GM19025 (cell line): Measurements from ENCODE around the gene GPR68.

Experiments used
- ATAC-seq: cut with Tn5 transposase; IDR thresholded peaks from one replicate; pipeline ENCODE4 v1.9.1; 2021; ENCODE audit warnings: mild to moderate bottlenecking, low read depth, moderate library complexity; ENCODE audit not compliant: unreplicated experiment

GPR68 gene, protein sequence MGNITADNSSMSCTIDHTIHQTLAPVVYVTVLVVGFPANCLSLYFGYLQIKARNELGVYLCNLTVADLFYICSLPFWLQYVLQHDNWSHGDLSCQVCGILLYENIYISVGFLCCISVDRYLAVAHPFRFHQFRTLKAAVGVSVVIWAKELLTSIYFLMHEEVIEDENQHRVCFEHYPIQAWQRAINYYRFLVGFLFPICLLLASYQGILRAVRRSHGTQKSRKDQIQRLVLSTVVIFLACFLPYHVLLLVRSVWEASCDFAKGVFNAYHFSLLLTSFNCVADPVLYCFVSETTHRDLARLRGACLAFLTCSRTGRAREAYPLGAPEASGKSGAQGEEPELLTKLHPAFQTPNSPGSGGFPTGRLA

DNA sequence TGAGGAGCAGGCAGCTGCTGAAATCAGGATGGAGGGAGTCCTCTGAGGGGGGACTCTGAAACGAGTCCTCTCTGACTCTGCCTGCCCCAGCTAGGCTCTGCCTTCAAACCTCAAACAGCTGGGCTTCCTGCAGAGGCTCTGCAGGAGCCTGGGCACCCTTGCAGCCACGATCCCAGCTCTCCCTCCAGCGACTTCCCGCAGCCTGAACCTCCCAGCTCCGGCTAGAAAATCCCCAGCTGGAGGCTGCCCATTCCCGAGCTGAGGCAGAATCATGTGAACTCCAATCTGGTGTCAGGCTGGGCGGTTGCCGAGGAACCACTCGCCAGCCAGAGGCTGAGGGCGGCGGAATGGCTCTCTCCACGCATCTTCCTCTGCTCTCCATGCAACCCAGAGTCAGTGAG lies at the start of gene GPR68:
GPR68 (minus strand) TSS at position 204 of the 401 bp plus-strand sequence. CDS start 9,654 bp downstream, outside the sequence.
- ATAC-seq = no peak

DNA sequence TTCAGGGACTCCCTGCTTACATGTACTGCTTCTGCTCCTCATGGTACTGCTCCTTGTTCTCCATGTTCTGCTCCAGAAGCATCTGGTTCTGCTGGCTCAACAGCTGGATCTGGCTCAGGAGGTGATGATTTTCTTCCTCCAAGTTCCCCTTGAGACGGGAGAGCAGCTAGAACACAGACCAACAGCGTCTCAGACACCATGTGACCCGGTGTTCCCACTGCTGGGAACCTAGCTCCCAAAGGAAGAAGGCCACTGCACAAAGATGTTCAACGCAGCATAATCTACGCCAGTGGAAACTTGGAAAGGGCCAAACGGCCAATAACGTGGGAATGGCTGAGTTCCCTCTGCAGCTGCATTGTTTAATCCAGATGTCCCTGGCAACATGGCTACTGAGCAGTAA lies 49.6 kb upstream of the GPR68 start:
- ATAC-seq = no peak

DNA sequence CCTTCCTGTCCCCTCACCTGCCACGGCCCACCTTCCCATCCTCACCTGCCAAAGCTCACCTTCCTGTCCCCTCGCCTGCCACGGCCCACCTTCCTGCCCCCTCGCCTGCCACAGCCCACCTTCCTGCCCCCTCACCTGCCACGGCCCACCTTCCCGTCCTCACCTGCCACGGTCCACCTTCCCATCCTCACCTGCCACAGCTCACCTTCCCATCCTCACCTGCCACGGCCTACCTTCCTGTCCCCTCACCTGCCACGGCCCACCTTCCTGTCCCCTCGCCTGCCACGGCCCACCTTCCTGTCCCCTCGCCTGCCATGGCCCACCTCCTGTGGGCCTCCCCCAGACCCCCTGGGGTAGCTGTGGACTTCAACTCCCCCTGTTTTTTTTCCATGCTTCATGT lies 48.8 kb upstream of the GPR68 start:
- ATAC-seq = no peak

DNA sequence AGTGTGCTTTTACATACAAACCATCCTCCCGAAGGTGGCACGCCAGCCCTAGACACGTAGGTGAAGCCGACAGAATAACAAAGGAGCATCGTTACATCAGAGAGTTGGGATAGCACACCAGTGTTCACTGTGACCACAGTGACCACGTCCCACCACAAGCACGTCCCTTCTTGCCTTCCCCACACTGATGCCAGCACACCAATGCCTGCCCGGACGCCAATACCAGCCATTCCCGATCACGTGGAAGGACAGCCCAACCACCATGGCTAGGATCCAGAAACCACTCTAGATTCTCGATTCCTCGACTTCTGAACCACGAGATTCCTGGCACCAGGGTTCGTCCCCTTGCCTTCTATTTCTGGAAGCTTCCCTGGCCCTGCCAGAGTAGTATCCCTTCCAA lies 48.0 kb upstream of the GPR68 start:
- ATAC-seq = no peak

DNA sequence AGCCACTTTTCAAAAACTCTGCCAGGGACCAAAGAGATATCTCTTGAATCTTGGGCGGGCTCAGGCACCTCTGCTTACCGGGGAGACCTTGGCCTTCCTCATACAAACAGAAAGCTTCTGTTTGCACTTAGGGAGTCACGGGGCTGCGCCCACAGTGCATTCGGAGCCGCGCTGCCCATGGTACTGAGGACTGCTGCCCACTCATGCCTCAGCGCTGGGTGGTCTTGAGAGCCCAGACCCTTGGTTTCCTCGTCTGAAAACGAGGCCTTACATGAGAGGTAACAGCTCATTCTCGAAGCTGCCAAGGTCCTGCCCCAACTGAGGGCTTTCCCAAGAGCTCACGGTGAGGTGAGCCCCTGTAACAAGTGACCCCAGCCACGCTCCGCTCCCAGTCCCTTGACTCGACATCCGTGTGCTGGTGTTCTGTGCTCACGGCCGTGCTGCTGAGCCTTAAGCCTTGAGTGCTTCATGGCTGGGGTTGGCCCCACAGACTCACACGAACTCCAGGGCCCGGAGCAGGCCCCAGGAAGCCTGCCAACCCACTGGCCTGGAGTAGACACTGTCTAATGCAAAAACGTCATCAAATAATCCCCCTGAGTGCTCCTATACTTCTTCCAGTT lies 47.4 kb upstream of the GPR68 start:
- ATAC-seq = no peak

DNA sequence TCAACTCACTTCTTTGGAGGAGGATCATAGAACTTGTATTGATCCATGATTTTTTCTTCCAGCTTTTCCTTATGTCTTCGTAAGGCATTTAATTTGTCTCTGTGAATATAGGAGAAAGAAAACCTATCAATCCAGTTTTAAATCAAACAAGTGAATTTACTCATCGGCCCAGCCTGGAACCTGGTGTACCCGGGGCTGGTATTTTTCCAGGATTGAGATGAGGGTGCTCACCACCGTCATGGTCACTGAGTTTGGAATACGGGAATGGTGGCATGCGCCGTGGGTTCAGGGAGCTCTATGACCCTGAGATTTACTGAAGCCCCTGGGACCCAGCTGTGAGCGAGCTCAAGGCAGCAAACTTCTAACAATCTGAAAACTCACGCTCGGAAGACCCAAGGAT lies 46.5 kb upstream of the GPR68 start:
- no peak for ATAC-seq

DNA sequence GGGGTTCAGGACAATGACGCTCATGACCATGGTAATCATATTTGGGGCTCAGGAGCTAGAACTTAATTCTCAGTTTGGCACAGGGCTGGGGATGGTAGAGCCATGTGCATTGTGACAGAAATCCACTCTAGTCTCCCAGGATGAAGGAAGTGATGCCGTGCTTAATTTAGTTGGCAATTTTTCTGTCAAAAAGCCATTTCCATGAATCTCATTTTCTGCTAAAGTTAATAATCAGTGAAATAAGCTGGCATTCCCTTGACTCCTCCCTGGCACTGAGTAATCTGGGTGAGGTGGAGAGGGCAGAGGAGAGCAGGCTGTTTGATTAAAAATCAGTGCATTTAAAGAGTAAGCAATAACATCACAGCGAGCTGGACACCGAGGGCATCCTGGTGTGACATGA lies 45.0 kb upstream of the GPR68 start:
- no peak for ATAC-seq

DNA sequence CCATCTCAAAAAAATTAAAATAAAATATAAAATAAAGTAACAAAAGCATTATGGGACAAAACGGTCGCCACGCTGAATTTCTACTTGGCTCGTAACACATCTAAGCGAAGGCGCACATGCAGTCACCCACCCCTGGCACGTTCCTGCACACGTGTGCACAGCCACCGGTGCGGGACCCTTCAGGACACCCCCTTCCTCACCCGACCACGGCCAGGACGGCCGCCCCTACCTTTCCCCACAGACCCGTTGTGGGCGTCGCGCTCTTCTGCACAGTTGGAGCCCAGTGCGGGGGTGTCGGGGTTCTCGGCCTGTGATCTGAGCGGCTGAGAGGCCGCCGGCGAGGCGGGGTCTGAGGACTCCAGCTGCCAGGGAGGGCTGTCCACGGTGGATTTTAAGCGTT lies 44.4 kb upstream of the GPR68 start:
- ATAC-seq = no peak

DNA sequence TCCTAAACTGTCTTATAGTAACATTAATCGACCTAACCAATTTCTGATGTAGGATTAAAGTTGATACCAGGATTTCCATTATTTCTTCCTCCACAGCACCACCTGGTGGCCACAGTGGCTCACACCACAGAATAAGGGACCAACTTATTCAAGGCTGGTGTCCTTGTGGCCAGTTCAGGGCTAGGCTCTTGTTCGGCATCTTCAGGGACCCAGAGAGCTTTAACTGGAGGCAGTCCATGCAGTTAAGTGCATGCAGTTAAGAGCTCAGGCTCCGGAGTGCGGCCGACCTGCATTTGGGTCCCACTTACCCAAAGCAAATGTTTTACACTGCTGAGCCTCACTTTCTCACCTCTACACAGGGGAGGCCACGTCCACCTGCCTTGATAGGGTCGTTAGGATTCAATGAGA lies 42.0 kb upstream of the GPR68 start:
- ATAC-seq = no peak

DNA sequence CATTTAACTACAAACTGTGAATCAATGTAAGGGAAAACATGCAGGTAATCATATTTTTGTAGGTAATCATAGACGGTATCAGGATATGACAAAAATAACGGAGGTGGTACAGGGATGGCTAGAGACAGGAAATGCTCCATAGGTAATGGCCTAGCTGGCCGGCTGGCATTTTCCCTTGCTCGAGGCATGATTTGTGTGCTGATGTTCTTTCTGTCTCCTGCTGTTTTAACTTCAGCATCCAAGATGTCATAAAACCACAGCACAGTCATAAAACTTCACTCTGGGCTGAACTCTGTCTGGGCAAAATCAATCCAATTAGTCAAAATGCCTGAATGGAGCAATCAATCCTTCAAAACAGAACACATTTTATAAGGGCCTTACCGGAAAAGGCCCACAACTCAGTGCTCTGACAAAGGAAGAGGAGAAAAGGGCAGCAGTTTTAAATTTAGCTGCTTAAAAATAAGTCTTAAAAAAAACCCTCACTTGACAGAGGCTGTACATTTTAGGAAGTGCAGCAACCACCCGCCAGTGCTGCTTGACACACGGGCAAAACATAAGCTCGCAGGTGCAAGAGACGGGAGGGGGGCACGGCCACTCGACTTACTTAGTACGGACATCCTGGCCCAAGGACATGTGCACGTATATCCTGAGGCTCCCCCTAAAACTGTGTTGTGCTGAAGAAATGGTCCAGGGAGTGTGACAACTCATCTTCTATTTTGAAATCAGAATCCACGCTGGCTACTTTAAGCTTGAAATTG lies 40.5 kb upstream of the GPR68 start:
- no peak for ATAC-seq

DNA sequence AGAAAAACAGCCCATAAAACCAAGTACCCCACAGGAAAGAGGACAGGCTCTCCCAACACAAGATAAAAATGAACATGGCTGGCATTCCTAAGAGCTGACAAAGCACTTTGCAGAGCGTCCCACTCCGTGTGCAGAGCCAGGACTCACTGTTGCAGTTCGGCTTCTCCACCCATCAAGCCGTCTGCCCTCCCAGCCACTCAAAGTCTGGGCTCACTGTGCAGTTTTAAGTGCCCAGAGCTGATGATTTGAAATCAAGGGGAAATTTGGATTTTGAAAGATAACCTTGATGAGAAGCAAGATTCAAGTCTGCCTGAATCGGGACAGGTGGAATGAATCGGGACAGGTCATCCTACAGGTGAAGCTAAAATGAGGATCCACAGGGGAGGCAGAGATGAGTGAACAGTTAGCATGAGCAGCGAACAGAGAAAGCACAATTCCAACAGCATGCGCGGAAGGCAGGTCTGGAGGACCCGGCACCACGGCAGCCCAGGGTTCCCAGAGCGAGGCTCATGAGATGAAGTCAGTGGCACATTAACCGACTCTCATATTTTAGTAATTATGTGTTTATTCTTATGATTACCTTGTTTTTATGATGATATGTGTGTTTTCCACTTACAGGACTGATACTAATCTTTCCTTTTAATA lies 39.8 kb upstream of the GPR68 start:
- ATAC-seq = no peak

DNA sequence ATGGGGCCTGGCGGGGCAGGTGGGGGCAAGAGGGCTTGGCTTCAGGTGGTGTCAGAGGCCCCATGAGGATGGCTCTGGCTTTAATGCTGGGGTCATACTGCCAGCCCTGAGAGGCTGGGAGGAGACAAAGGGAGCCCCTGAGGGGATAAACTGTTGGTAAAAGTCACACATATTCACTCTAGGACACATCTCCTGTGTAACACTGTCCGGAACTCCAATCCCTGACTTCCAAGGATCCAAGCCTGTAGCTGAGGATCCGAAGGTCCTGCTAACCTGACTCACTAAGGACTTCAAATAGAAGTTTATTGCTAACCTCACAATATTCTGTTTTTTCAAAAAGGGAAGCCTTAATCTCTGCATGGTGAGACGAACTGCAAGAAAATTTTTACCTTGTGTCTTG lies 39.2 kb upstream of the GPR68 start:
- no peak for ATAC-seq

DNA sequence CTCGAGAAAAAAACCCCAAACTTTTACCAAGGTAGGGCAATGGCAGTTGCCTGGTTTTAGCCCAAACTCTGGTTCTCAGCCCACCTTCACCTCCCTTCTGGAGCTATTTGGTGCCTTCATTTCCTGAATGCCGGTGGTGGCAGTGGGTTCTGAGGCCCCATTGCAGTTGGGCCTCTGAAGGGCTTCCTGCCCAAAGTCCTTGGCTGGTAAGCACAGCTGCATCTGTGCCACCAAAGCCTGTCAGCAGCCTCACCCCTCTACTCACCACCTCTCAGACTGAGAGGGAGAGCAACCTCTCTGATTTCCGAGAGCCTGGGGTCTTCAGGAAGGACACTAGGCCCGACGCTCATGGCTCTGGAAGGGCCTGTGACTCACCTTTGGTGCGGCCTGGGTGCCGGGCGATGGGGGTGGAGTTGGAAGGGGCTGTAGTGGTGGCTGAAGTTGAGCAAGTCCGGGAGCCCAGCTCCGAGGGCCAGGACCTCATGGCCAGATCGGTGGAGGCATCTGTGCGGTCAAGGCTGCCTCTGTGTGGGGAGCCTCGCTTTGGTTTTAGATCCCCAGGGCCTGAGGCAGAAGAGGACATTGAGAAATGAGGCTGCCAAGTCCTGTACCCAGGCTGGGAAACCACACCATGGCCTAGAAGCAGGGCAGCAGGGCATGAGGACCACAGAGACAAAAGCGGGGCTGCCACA lies 38.6 kb upstream of the GPR68 start:
- ATAC-seq = no peak

DNA sequence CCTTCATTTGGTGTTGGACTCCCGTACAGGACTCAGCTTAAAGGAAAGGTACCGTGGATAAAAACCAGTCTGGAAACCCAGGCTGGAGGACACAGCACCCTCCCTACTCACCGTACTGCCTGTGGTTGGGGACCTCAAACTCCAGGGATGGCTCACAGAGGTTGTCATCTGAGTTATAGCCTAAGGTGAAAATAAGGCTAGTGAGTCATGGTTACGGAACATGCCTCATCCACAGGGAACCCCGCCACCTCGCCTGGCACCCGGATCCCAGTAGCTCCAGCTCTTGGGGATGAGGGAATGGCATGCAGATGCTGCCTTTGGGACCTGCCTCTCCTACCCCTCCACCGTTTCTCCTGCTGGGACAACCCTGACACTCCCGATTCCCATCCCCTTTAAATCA lies 36.8 kb upstream of the GPR68 start:
- ATAC-seq = no peak

DNA sequence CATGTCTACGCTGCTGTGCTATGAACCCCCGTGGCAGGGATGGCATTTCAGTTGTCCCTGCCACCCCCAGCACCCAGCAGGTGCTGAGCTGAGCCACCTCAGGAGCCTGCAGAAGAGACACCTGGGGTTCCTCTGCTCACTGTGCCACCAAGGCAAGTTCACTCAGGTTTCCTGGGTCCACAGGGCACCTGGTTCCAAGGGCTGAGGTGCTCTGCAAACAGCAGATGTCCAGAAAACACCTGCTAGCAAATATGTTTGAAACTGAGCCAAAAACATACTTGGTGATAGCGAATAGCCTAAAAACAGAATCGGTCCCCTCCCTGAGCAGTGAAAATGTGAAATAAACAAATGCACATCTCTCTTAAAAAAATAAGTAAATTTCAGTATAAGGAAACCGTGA lies 35.6 kb upstream of the GPR68 start:
- ATAC-seq = no peak

DNA sequence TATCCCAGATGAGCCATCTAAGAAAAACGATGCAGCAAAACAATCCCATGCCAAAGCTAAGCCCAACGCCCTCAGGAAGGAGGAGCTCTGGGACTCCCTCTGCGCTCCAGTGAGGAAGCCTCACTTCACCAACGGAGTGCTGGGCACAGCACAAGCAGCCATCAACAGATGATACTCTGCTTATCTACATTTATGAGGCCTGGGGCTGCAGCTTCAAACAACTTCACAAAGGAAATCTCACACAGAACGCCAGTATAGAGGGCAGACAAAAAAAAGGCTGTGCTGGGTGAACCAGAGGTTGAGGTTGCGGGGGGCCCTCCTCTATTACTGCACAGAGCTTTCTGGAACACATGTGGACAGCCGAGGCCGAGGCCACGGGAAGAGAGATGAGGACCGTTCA lies 34.9 kb upstream of the GPR68 start:
- ATAC-seq = no peak

DNA sequence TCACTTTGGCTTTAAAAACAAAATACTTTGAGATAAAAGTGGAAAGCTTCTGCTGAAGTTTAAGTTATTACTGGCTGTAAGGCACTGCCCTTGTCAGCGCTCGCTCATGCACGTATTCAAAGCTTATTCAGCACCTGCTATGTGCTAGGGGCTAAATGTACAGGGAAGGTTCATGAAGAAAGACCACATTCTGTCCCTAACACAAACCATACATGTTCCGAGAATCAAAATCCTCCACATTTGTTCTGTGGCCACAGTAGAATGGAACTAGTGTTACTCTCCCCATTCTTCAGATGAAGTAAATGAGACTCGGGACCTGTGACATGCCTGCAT lies 33.8 kb upstream of the GPR68 start:
- ATAC-seq = no peak

DNA sequence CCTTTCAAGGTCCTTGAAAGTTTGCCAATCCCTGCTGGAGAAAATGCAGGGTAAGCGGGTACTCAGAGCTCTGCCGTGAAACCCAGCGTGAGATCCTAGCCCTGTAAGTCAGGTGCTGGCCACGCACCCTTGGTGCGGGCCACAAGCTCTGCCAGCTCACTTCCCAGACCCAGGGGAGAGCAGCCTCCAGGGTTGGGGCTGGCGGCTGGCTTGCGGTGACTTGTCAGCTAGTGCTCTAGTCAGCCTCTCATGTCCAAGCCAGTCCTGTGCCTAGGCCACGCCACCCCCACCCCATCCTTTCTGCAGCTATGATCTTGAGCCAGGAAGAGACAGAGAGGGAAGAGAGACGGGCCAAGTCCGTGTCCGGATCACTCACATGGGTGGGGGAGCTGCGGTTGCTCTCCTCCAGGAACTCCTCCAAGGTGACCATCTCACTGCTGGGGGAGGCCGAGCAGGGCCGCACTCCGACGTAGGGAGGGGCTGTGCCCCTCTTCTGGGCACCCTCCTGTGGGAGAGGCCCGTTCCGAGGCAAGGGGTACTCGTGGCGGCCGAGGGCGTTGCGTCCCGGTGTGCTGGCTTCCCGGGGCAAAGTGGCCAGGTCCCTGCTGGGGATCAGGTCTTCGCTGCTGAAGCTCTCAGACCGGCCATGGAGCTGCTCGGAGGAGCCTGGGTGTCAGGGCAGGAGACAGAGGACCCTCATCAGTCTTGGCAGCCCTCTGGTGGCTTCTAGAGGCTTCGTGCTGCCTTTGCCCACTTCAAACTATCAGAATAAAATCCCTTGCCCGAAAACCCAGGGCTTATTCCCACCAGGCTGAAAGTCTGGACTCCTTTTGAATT lies 33.3 kb upstream of the GPR68 start:
- no peak for ATAC-seq

DNA sequence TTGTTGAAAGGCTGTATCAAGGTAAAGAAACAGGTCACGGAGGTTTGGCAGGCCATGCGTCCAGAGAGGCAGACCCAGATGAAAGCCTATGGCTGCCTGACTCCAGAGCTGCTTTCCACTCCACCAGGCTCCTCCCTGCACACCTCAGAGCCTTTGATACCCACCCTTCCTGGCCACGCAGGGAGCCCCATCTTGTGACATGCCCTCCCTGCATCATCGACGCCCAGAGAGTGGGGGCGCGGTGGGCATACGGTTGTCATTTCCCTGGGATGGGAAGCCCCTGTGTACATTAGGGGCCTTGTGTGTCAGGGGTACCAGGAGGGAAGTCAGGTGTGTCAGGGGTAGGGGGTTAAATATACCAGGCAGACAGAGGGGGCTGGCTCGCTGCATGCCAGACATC lies 30.3 kb upstream of the GPR68 start:
- ATAC-seq = no peak

DNA sequence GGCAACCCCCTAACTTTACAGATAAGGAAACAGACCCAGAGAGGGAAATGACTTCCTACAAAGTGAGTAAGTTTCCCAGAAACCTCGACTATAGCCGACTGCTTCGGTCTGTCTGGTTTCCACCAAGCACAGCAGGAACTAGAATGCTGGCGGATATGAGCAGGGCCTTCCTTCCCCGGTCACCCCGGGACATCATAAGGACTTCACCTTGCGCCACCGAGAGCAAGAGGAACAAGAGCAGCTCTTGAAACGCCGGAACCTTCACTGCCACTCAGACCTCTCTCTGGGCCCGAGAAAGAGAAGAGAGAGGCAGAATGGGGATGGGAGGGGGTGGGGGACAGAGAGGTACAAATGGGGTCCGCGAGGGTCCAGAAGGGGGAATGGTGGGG lies 29.4 kb upstream of the GPR68 start:
- ATAC-seq = no peak
